GM12878 (cell line): Measurements from ENCODE around the gene AFAP1. TPM values are rescaled to one million over a fixed set of nuclear protein-coding genes. Genes with fewer than 3 reads are reported as not detected.

Source experiments
- ATAC-seq: fragments of 200-7000 bp; cut with Tn5 transposase; 3 replicates; pipeline ENCODE4 v1.9.1; 2020; ENCODE audit warnings: mild to moderate bottlenecking, moderate library complexity
- BruUV-seq: library from RNA; stranded (reverse); fragments of 400-500 nt; replicated peaks from 2 replicates; lab custom pipeline; 2021; lab: Mats Ljungman, UMichigan
- CTCF ChIA-PET: fragments of 300-600 bp; sonication (Branson Sonifier 250); formaldehyde crosslinking; extraction: SDS; loops from one replicate; lab custom pipeline; 2021; ENCODE audit warnings: inconsistent platforms; lab: Yijun Ruan, JAX
- POLR2A ChIA-PET: fragments of 350-600 bp; formaldehyde crosslinking; extraction: SDS; loops from one replicate; lab custom pipeline; 2021; ENCODE audit warnings: inconsistent platforms; lab: Charles Lee
- RAD21 ChIA-PET: fragments of 300-600 bp; sonication (Branson Sonifier 250); formaldehyde crosslinking; loops from one replicate; lab custom pipeline; 2023; ENCODE audit warnings: antibody characterized with exemption; ENCODE audit not compliant: unreplicated experiment; lab: Charles Lee
- SMC1A ChIA-PET: fragments of 300-600 bp; sonication (Branson Sonifier 250); formaldehyde crosslinking; loops from one replicate; lab custom pipeline; 2023; ENCODE audit not compliant: unreplicated experiment, uncharacterized antibody; lab: Charles Lee
- DNase-seq: peaks from one replicate; pipeline ENCODE4 v3.0.0-alpha.2; 2011; ENCODE audit warnings: low read depth, low spot score
- FAIRE-seq: peaks from 3 replicates; lab custom pipeline; 2011; peaks lifted over from hg19 to GRCh38; lab: Jason Lieb, UNC
- H2AFZ ChIP-seq: 2 replicates; pipeline ENCODE4 v1.6.0; 2011; ENCODE audit warnings: low read depth, low read length, control low read depth; ENCODE audit not compliant: control insufficient read depth
- H3K27ac ChIP-seq: 2 replicates; pipeline ENCODE4 v1.5.1; 2011; ENCODE audit warnings: control low read depth; ENCODE audit not compliant: control insufficient read depth, insufficient read depth
- H3K27me3 ChIP-seq, 2 experiments: replicated peaks in 1 of 2; 2 replicates each; pipeline versions ENCODE4 v1.6.0 to v1.6.1; 2011; ENCODE audit warnings: low read length in 1 of 2; ENCODE audit not compliant: control insufficient read depth in 2 of 2, insufficient read depth in 2 of 2
- H3K36me3 ChIP-seq, 2 experiments: 2 replicates each; pipeline ENCODE4 v1.5.1; 2011; ENCODE audit warnings: low read length in 1 of 2; ENCODE audit not compliant: control insufficient read depth in 2 of 2, insufficient read depth in 2 of 2
- H3K4me1 ChIP-seq: 2 replicates; pipeline ENCODE4 v1.6.1; 2011; ENCODE audit warnings: mild to moderate bottlenecking, low read length, moderate library complexity, mixed read lengths; ENCODE audit not compliant: control insufficient read depth, insufficient read depth
- H3K4me2 ChIP-seq: 2 replicates; pipeline ENCODE4 v1.6.0; 2011; ENCODE audit warnings: control low read depth; ENCODE audit not compliant: control insufficient read depth, insufficient read depth
- H3K4me3 ChIP-seq: fragments of 200-600 bp; sonication (generic); 2 replicates; pipeline ENCODE4 v1.5.1; 2016
- H3K79me2 ChIP-seq: 2 replicates; pipeline ENCODE4 v1.6.0; 2011; ENCODE audit warnings: low read length; ENCODE audit not compliant: control insufficient read depth, insufficient read depth
- H3K9ac ChIP-seq: 2 replicates; pipeline ENCODE4 v1.8.0; 2011; ENCODE audit warnings: low read length, control low read depth, mixed read lengths; ENCODE audit not compliant: control insufficient read depth, insufficient read depth
- H3K9me3 ChIP-seq: replicated peaks from 3 replicates; pipeline ENCODE4 v1.5.1; 2011; ENCODE audit warnings: mild to moderate bottlenecking, low read length; ENCODE audit not compliant: control insufficient read depth, insufficient read depth
- H4K20me1 ChIP-seq: 2 replicates; pipeline ENCODE4 v1.6.0; 2011; ENCODE audit not compliant: control insufficient read depth, insufficient read depth
- JUND ChIP-seq: IDR thresholded peaks from 2 replicates; pipeline ENCODE4 v1.6.1; 2012; ENCODE audit warnings: low read depth, mild to moderate bottlenecking, low read length, improper control_type of control experiment, moderate library complexity
- NRF1 ChIP-seq: conservative IDR thresholded peaks from 2 replicates; pipeline ENCODE4 v1.6.1; 2011; ENCODE audit warnings: mild to moderate bottlenecking, low read depth, low read length, improper control_type of control experiment
- ZNF622 ChIP-seq: fragments of 450-650 bp; IDR thresholded peaks from 2 replicates; pipeline ENCODE4 v1.6.1; 2017; ENCODE audit warnings: mild to moderate bottlenecking, inconsistent platforms
- WGBS: methylation state at CpG from one replicate; pipeline ENCODE4 v1.1.6; 2016; ENCODE audit warnings: low lambda C conversion rate; ENCODE audit not compliant: insufficient replicate concordance, insufficient coverage; ENCODE audit errors: missing lambda C conversion rate; 5-methylcytosine and 5-hydroxymethylcytosine counted together
- in situ Hi-C: fragments of 300-500 bp; cut with MboI; formaldehyde crosslinking; loops from 9 replicates; pipeline ENCODE4 v1.14.3; 2018; ENCODE audit warnings: mixed read lengths
- intact Hi-C: fragments of 100-400 bp; cut with micrococcal nuclease; formaldehyde crosslinking; loops from one replicate; pipeline ENCODE4 v1.14.2; 2022; ENCODE audit not compliant: unreplicated experiment
- polyA plus RNA-seq, 11 experiments: library from polyadenylated mRNA; depleted of rRNA in 4 of 11; unstranded in 6 of 11; stranded (reverse) in 5 of 11; fragments of >200 nt; fragmentation: Nextera tagmentation in 4 of 11; fragmentation: Illumina TruSeq in 1 of 11; extraction: Ambion mirVana in 4 of 11; extraction: Trizol in 1 of 11; gene quantifications; 1 replicate in 1 of 11; 2 replicates in 10 of 11; pipeline versions ENCODE4 v1.2.1 to v1.2.3, GENCODE V29; 2011 to 2016; ENCODE audit warnings: inconsistent platforms in 2 of 11, missing spikeins in 2 of 11, low read depth in 1 of 11
- total RNA-seq, 4 experiments: library from RNA; depleted of rRNA in 3 of 4; stranded (reverse); fragments of >200 nt in 3 of 4; fragmentation: Illumina TruSeq in 1 of 4; extraction: Trizol in 1 of 4; gene quantifications; 2 replicates each; pipeline versions ENCODE4 v1.2.1 to v1.2.3, GENCODE V29; 2013 to 2021
- TF ChIP-seq, protein P1 (sequence below): fragments of 450-650 bp; IDR thresholded peaks from 2 replicates; pipeline ENCODE4 v1.6.1; 2014; ENCODE audit warnings: mild to moderate bottlenecking
- TF ChIP-seq, protein P2 (sequence below): IDR thresholded peaks from 2 replicates; pipeline ENCODE4 v1.6.1; 2012; ENCODE audit warnings: low read length, inconsistent platforms
- TF ChIP-seq, protein P3 (sequence below): fragments of 150-350 bp; IDR thresholded peaks from 2 replicates; pipeline ENCODE4 v1.6.1; 2014; ENCODE audit warnings: mild to moderate bottlenecking, low read depth, low read length

The AFAP1 gene
- total and polyA plus RNA-seq, 10 of the 15 experiments (the other 5 are each of a cell fraction or from before 2014, with no cell fraction given), result 0.02 to 0.23 (median 0.09) TPM; not detected in 1

DNA sequence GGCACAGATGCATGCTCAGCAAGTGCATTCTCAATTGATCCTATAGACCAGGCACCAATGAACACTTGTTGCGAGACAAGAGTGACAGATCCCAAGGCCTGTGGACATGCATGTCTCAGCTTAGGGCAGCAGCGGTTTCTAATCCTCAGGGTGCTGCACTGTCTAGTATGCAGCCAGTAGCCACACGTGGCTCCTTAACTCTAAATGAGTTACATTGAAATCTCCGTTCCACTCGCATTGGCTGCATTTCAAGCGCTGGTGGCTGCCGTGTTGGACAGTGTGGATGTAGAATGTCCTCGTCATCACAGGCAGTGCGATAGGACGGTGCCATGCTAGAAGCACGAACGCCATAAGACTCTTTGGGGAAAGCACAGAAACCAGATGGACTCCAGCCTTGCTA, 24.0 kb upstream of the AFAP1 start:
- in situ Hi-C loops (no loop called here), intact Hi-C loops (no loop called here)
- peaks cover 11% of the 10 kb centered on the region for H3K4me1 ChIP-seq
- BruUV-seq, result no TSS peak
- H3K79me2 ChIP-seq, result no peaks in the 10 kb centered on the region
- H3K9ac ChIP-seq, result no peak overlapping the region
- H2AFZ ChIP-seq, result no peak overlapping the region
- H4K20me1 ChIP-seq, result no peaks in the 10 kb centered on the region
- H3K4me3 ChIP-seq, result no peak overlapping the region
- no peak overlapping the region for H3K27ac ChIP-seq
- H3K4me2 ChIP-seq, result no peak overlapping the region
- H3K9me3 ChIP-seq, result no peaks in the 10 kb centered on the region
- ChIA-PET CTCF (interaction anchor here (0.7 kb wide), 1 partner anchor 71 kb away, joined by 3 read pairs; no protein-coding TSS in a partner anchor), POLR2A (no interaction called here), SMC1A (no interaction called here), RAD21 (no interaction called here)
- no peak for FAIRE-seq
- no peak for DNase-seq
- ATAC-seq, result no peak
- peaks cover 0 to 1% of the 10 kb centered on the region in 2 experiments; a peak in 2 of 4 replicates for H3K27me3 ChIP-seq
- TF ChIP-seq, protein P1, sequence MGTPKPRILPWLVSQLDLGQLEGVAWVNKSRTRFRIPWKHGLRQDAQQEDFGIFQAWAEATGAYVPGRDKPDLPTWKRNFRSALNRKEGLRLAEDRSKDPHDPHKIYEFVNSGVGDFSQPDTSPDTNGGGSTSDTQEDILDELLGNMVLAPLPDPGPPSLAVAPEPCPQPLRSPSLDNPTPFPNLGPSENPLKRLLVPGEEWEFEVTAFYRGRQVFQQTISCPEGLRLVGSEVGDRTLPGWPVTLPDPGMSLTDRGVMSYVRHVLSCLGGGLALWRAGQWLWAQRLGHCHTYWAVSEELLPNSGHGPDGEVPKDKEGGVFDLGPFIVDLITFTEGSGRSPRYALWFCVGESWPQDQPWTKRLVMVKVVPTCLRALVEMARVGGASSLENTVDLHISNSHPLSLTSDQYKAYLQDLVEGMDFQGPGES, result no peak
- TF ChIP-seq ZNF622 (no peak), NRF1 (no peak), JUND (no peak)
- TF ChIP-seq, protein P2, sequence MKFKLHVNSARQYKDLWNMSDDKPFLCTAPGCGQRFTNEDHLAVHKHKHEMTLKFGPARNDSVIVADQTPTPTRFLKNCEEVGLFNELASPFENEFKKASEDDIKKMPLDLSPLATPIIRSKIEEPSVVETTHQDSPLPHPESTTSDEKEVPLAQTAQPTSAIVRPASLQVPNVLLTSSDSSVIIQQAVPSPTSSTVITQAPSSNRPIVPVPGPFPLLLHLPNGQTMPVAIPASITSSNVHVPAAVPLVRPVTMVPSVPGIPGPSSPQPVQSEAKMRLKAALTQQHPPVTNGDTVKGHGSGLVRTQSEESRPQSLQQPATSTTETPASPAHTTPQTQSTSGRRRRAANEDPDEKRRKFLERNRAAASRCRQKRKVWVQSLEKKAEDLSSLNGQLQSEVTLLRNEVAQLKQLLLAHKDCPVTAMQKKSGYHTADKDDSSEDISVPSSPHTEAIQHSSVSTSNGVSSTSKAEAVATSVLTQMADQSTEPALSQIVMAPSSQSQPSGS, result no peak
- TF ChIP-seq, protein P3, sequence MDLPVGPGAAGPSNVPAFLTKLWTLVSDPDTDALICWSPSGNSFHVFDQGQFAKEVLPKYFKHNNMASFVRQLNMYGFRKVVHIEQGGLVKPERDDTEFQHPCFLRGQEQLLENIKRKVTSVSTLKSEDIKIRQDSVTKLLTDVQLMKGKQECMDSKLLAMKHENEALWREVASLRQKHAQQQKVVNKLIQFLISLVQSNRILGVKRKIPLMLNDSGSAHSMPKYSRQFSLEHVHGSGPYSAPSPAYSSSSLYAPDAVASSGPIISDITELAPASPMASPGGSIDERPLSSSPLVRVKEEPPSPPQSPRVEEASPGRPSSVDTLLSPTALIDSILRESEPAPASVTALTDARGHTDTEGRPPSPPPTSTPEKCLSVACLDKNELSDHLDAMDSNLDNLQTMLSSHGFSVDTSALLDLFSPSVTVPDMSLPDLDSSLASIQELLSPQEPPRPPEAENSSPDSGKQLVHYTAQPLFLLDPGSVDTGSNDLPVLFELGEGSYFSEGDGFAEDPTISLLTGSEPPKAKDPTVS, result no peak
- no peaks in the 10 kb centered on the region for H3K36me3 ChIP-seq
- 57% methylated on average over 12 of the region's 12 CpGs for WGBS
